HG02870 (cell line): ENCODE results near the gene PHC1.
"Not testable (repeated sequence)": the region's sequence is repeated elsewhere in the genome, so short reads cannot be mapped to it uniquely, and the experiment has no call there.

Experiments
- ATAC-seq: cut with Tn5 transposase; IDR thresholded peaks from one replicate; pipeline ENCODE4 v1.9.1; 2021; ENCODE audit warnings: mild to moderate bottlenecking, moderate library complexity; ENCODE audit not compliant: unreplicated experiment

PHC1 gene

GRCh38 chr12:8909752-8910151 lies 4.6 kb upstream of the PHC1 start:
- no peak for ATAC-seq

GRCh38 chr12:8911606-8912268 lies 2.6 kb upstream of the PHC1 start:
- ATAC-seq, result no peak

- ATAC-seq, result no peak
These were observed 1.4 kb upstream of the PHC1 start for GRCh38 chr12:8912914-8913313.

GRCh38 chr12:8913702-8914032 lies 642 bp upstream of the PHC1 start:
- ATAC-seq, result no peak

GRCh38 chr12:8914716-8915526 lies 612 bp downstream of the PHC1 start:
- peak; percentile 80 for ATAC-seq

- ATAC-seq, result no peak
These were observed 1.8 kb downstream of the PHC1 start for GRCh38 chr12:8916154-8916553.

- no peak for ATAC-seq
These were observed 2.7 kb downstream of the PHC1 start for GRCh38 chr12:8917031-8917430.

- no peak for ATAC-seq
These were observed 3.4 kb downstream of the PHC1 start for GRCh38 chr12:8917751-8918150.

GRCh38 chr12:8919643-8920042 lies 5.3 kb downstream of the PHC1 start:
- not testable (repeated sequence) for ATAC-seq

- no peak for ATAC-seq
These were observed 8.2 kb downstream of the PHC1 start for GRCh38 chr12:8922544-8922943.

GRCh38 chr12:8930655-8931323 lies 16.5 kb downstream of the PHC1 start:
- ATAC-seq, result not testable (repeated sequence)

- ATAC-seq, result not testable (repeated sequence)
These were observed 18.2 kb downstream of the PHC1 start for GRCh38 chr12:8932464-8932863.

GRCh38 chr12:8934080-8934479 lies 19.8 kb downstream of the PHC1 start:
- ATAC-seq, result not testable (repeated sequence)

GRCh38 chr12:8936735-8937134 lies 22.4 kb downstream of the PHC1 start:
- ATAC-seq, result no peak

GRCh38 chr12:8937842-8938442 lies 23.6 kb downstream of the PHC1 start:
- not testable (repeated sequence) for ATAC-seq

GRCh38 chr12:8941691-8942478 lies 27.6 kb downstream of the PHC1 start:
- ATAC-seq, result no peak

GRCh38 chr12:8943565-8944186 lies 29.4 kb downstream of the PHC1 start:
- ATAC-seq, result no peak

GRCh38 chr12:8946733-8947132 lies 32.4 kb downstream of the PHC1 start:
- ATAC-seq, result no peak

- ATAC-seq, result no peak
These were observed 33.4 kb downstream of the PHC1 start for GRCh38 chr12:8947737-8948136.

- no peak for ATAC-seq
These were observed 34.5 kb downstream of the PHC1 start for GRCh38 chr12:8948701-8949341.
